SU-DHL-6 (cell line): ENCODE measurements around the gene RGP1.

ENCODE experiments used
- CTCF ChIP-seq: fragments of 200-600 bp; sonication (generic); IDR thresholded peaks from one replicate; pipeline ENCODE4 v1.5.1; 2017; ENCODE audit warnings: antibody characterized with exemption, mild to moderate bottlenecking, low read length, moderate library complexity; ENCODE audit not compliant: insufficient read depth, poor library complexity, severe bottlenecking
- EZH2phosphoT487 ChIP-seq: fragments of 200-600 bp; sonication (generic), shearing (Covaris generic); conservative IDR thresholded peaks from 2 replicates; pipeline ENCODE4 v1.6.1; 2018; ENCODE audit warnings: mild to moderate bottlenecking, antibody characterized with exemption, low read length, moderate library complexity, mixed read lengths

GRCh38 chr9:35723426-35723825 is 25.7 kb upstream of the RGP1 start:
- TF ChIP-seq CTCF (no peak), EZH2phosphoT487 (no peak)
